Measurements from ENCODE around the gene BPIFB3.

DNA sequence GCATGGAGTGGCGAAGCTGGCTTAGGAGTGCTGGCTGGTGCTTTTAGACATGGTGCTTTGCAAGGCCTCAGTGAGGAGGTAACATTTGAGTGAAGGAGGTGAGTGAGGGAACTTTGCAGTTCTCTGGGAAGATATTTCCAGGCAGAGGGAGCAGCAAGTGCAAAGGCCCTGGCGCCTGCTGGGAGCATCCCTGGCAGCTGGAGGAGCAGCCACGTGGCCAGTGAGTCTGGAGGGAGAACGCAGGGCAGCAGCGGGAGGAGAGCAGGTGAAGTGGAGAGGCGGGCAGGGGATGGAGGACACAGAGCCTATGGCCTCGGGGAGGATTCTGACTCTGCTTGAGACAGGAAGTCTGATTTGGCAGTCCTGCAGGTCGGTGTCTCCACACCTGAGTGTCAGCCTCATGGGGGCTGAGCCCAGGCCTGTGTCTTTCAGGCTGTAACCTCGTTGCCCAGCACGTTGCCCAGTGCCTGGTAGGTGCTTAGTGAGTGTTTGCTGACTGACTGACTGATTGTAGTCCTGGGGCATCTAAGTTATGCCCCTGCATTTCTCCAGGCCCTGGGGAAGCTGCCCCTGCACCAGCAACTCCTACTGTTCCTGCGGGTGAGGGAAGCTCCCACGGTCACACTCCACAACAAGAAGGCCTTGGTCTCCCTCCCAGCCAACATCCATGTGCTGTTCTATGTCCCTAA is 14.7 kb downstream of the BPIFB3 start:
- TF ChIP-seq, protein P1, sequence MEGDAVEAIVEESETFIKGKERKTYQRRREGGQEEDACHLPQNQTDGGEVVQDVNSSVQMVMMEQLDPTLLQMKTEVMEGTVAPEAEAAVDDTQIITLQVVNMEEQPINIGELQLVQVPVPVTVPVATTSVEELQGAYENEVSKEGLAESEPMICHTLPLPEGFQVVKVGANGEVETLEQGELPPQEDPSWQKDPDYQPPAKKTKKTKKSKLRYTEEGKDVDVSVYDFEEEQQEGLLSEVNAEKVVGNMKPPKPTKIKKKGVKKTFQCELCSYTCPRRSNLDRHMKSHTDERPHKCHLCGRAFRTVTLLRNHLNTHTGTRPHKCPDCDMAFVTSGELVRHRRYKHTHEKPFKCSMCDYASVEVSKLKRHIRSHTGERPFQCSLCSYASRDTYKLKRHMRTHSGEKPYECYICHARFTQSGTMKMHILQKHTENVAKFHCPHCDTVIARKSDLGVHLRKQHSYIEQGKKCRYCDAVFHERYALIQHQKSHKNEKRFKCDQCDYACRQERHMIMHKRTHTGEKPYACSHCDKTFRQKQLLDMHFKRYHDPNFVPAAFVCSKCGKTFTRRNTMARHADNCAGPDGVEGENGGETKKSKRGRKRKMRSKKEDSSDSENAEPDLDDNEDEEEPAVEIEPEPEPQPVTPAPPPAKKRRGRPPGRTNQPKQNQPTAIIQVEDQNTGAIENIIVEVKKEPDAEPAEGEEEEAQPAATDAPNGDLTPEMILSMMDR (IDR thresholded peaks at IDR 0.05; ENCODE audit: low read depth, low read length, poor library complexity, severe bottlenecking), result no peak
- TF ChIP-seq EZH2phosphoT487 (IDR thresholded peaks at IDR 0.05; ENCODE audit: borderline replicate concordance, low read length), result no peak
